HG02973 (cell line): ENCODE measurements around the gene PAK6.

ENCODE experiments used
- ATAC-seq: cut with Tn5 transposase; IDR thresholded peaks from one replicate; pipeline ENCODE4 v1.9.1; 2021; ENCODE audit warnings: moderate library complexity; ENCODE audit not compliant: unreplicated experiment

The PAK6 gene

DNA sequence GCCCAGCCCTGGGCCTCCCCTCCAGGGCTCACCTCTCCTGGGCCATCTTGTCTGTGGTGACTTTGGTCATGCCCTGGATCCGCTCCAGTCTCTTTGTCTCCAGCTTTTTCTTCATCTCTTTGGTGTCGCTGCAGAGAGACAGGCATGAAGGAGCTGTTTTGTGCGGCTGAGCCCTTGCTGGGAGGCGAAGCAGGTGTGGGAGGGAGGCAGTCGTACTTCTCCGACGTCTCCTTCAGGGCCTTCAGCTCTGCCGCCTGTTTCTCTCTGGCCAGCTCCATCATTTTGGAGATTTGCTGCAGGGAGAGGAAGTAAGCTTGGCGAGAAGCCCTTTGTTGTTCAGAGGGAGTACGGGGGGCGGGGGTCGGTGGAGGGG lies 51.7 kb downstream of the PAK6 start:
- ATAC-seq: no peak

DNA sequence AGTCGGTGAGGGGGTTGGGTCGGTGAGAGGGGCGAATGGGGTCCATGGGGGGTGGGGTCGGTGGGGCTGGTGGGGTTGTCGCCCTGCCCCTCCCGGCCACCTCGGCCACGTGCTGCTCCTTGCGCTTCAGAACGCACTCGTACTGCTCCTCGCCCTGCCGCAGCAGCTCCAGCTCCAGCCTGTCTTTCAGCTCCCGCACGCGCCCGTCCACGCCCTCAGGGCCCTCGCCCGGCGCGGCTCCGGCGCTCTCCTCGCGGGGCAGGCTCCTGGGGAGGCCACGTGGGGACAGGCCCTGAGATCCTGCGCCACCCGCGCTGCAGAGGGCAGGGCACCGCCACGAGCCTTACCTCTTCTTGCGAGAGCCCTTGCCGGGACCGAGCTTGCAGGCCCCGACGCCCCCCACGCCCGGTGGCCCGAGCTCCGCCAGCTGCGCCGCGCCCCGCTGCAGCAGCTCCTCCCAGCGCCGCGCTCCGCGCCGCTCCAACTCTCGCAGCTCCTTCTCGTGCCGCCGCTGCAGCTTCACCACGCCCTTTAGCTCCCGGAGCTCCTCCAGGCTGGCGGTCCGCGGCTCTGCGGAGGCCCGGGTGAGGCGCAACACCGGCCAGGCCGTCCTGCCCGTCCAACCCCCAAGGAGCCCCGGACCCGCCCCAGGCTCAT lies 52.2 kb downstream of the PAK6 start:
- ATAC-seq: no peak

- no peak for ATAC-seq
These were observed 53.4 kb downstream of the PAK6 start for GRCh38 chr15:40292246-40292645.

DNA sequence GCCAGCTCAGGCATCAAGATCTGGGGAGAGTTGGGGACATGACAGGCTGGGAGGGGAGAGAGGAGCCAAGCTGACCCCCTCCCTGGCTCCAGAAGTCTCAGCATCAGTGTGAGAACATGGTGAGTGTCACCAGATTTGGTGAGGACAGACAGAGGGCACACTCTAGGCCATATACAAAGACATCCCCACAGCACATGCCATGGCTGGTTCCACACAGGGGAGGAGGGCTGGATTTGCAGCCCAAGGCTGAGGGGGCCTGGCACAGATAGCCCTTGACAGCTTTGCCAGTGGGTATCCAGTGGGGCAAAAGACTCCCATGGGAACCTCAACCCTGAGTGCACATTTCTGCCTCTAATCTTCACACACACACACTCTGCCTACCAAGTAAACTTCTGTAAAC lies 54.1 kb downstream of the PAK6 start:
- ATAC-seq: no peak

DNA sequence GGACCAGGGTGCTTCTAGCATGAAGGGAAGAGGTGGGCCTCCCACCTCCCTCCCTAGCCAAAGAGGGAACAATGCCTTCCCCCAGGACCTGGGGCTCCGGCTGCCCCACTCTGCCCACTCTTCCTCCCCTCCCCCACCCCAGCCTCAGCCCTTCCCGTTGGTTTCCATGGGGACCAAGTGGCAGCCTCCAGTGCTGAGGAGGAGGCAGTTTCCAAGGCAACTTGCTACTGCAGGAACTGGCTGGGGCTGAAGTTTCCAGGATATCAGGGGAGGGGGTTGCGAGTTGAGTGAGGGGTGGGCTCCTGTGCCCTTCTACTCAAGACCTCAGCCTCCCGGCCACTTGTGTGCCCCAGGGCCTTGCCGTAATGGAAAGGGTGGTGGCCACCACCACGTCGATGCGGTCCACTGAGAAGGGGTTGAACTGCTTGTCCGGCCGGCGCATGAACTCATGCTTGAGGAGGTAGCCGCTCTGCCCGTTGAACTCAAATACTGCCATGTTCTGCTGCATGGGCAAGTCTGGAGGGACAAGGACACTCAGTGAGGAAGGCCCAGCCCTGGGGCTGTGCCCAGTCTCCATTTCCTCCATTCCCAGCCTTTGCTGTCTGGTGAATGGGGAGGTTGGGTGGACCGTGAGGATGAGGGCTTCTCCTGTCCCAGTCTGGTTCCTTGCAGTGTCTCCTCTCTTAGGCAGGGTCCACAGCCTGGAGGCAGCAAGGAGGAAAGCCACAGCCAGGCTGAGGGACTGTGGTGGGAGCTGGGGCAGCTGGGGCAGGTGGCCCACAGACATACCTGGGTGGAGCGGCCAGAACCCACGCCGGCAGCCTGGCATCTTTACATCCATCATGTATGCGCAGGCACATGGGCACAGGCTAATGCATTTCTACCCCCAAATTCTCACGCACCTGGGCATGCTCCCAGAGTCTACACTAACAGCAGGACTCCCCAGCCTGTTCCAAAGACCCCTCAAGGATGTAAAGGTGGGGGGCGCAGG lies 55.3 kb downstream of the PAK6 start:
- ATAC-seq: no peak

DNA sequence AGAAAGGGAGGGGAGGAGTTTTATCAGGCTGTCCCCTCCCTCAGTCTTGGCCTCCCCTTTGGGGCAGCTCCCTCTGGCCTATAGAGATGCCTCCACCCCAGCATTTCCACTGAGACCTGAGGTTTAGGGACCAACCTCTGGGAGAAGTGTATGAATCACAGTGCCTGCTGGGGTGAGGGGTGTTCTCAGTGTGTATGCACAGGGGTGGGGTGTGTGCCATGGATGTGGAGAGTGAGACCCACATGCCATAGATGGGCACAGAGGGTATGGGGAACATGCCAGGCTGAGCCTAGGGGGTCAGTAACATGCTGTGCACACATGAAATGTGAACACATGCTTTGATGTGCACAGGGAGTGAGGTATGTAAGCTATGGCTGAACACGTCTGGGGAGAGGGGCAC lies 56.4 kb downstream of the PAK6 start:
- ATAC-seq: no peak

- ATAC-seq: no peak
These were observed 57.2 kb downstream of the PAK6 start for GRCh38 chr15:40295877-40296560.

GRCh38 chr15:40296561-40297230 lies 57.8 kb downstream of the PAK6 start:
- no peak for ATAC-seq

GRCh38 chr15:40297356-40297755 lies 58.5 kb downstream of the PAK6 start:
- ATAC-seq: no peak

DNA sequence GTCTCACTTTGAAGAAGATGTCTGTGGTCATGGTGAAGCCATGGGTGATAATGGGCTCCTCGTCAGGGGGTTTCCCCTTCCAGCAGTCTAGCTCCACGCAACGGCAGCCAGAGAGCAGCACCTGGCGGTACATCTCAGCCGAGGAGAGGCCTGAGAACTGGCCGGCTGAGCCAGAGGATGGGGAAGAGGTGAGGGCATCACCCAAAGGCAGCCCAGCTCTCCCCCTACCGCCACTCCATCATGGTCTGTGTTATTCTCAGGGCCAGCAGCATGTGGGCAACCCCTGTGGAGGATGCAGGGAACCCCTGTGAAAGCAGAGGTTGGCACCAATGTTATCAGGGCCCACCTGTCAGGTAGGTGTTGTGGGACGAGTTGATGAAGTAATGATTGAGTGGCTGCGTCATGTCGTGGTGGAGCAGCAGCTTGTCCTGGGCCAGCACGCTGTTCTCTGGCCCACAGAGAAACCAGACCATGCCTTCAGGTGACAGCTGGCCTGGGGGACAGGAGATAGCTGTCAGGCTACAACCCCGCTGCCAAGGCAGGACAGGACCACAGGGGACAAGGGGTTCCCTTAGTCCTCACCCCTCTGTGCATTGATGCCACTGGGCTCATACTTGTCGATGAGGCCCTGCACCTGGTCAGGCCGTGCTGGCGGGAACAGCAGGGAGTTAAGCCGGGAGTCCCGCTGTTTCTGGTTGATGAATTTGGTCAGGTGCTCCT lies 59.5 kb downstream of the PAK6 start:
- ATAC-seq: no peak

DNA sequence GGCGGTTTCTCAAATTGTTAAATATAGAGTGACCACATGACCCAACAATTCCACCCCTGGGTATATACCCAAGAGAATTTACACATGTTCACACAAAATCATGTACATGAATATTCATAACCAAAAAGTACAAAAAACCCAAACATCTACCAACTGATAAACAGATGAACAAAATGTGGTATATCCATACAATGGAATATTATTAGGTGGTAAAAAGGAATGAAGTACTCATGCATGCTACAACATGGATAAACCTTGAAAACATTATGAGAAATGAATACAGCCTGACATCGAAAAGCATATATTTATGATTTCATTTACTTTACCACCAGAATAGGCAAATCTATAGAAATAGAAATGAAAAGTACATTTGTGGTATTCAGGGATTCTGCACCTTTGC lies 61.5 kb downstream of the PAK6 start:
- no peak for ATAC-seq

DNA sequence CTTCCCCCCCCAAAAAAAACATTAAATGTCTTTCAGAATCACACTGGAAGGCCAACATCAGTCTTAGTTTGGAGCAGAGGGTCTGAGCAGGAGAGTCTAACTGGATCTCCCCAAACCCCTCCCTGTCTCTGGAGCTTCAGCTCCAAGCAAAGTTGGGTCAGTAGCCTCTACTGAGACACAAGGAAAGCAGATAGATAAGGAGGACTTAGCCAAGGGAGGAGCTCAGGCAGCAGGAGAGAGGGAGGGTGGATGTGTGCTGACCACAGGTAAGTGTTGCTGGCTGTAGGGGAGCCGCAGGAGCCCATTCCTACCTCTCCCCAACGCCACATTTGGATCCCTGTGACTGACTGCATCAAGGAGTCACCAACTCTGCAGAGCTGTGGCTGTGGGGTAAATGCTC lies 61.9 kb downstream of the PAK6 start:
- no peak for ATAC-seq

- no peak for ATAC-seq
These were observed 62.8 kb downstream of the PAK6 start for GRCh38 chr15:40301467-40302179.

DNA sequence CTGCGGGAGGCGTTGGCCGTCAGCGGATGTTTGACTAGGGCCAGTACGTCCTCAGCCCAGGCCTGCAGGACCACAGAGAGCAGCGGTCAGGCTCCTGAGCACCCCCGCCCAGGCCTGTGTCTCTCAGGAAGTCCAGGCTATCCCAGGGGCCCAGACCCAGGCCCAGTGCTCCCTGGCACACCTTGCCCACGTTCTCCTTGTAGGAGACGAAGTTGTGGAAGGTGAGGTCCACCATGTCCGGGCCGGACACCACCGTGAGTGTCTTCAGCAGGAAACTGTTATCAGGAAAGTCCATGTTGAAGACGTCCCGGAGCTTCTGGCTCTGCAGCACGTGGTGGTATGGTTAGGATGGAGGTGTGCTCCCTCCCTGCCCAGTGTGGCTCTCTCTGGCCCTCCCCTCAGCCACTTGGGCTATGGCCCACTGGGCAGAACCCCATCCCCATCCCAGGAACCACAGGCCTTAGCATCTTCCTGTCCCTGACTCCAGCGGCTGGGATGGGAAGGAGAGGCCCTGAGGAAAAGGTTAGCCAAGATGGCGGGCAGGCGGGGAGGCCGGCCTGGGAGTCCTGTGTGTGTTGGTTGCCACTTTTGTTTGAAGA lies 63.5 kb downstream of the PAK6 start:
- no peak for ATAC-seq

- ATAC-seq: no peak
These were observed 64.1 kb downstream of the PAK6 start for GRCh38 chr15:40302981-40303380.

DNA sequence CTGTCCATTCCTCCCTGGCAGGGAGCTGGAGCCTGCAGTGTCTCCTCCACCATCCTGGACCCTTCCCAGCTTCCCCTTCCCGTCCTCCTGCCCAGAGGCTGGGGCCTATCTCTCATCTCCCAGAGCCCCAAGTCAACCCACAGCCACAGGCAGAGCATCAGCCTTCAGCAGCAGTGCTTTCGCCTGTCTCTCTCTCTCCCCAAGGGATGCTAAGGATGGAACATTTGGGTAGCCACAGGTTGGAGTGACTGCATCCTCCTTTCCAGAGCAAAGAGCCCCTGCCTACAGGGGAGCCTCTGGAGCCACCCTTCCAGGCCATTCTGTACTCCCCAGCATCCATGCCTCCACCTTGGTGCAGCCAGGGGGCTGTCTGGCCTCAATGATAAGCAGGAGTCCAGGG lies 64.7 kb downstream of the PAK6 start:
- ATAC-seq: no peak

- ATAC-seq: no peak
These were observed 66.4 kb downstream of the PAK6 start for GRCh38 chr15:40305281-40305680.

DNA sequence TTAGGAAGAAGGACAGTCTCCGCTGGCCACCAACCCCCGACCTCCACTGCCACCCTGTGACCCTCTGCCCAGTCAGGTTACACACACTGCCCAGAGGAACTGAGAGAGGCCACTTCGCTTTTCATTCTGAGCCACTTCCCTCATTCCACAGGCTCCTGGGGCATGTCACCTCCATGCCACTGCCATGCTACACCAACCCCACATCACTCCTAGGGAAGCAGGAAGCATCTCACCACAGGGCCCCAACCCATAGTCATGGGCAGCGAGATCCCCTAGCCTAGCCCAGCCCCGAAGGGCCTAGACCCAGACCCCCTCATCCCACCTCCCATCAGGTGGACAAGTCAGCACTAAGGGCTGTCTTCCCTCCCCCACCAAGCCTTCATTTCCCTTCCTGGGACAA lies 67.5 kb downstream of the PAK6 start:
- ATAC-seq: no peak

DNA sequence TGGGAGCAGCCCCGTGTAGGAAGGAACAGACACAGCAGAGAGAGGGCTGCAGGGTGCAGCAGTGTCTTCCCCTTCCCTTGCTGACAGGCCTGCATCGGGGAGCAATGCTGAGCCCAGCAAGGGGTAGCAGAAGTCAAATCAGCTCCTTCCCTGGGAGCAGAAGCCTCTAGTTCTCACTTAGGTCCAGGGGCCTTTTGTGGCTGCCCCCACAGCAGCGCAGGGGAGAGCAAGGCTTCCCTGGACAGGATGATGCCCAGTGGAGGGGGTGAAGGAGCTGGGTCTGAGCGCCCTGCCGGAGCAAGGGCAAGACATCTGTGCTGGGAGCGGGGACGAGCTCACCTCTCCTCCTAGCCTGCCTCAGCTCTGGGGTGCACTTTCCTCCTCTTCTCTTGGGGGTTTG lies 68.0 kb downstream of the PAK6 start:
- no peak for ATAC-seq
